Stimulated activated naive CD8-positive, alpha-beta T cell treated with anti-CD3 and anti-CD28 coated beads, Interleukin-15, Interleukin-2, amounts not matched to agents 100 ng/mL and 50 ng/mL, for 24 hours (primary cell): ENCODE measurements around the gene VPREB1.
"Not testable (repeated sequence)": the region's sequence is repeated elsewhere in the genome, so short reads cannot be mapped to it uniquely, and the experiment has no call there.

Experiments used
- H3K27ac Mint-ChIP-seq: one replicate; pipeline ENCODE4 v1.8.0; 2021; ENCODE audit warnings: mild to moderate bottlenecking, mixed read lengths
- H3K27me3 Mint-ChIP-seq: one replicate; pipeline ENCODE4 v1.8.0; 2021; ENCODE audit warnings: mixed read lengths
- H3K36me3 Mint-ChIP-seq: one replicate; pipeline ENCODE4 v1.8.0; 2021; ENCODE audit warnings: low read depth, mixed read lengths
- H3K4me1 Mint-ChIP-seq: one replicate; pipeline ENCODE4 v1.8.0; 2021; ENCODE audit warnings: low read depth, mixed read lengths
- H3K4me3 Mint-ChIP-seq: one replicate; pipeline ENCODE4 v1.8.0; 2021; ENCODE audit warnings: mild to moderate bottlenecking, mixed read lengths
- H3K9me3 Mint-ChIP-seq: one replicate; pipeline ENCODE4 v1.8.0; 2021; ENCODE audit warnings: mixed read lengths

VPREB1 gene

GRCh38 chr22:22256133-22256532, 11.5 kb downstream of the VPREB1 start:
- H3K4me3 Mint-ChIP-seq, H3K27ac Mint-ChIP-seq, H3K27me3 Mint-ChIP-seq, H3K9me3 Mint-ChIP-seq, H3K4me1 Mint-ChIP-seq, H3K36me3 Mint-ChIP-seq: not testable (repeated sequence)

- H3K27me3 Mint-ChIP-seq, H3K4me3 Mint-ChIP-seq, H3K9me3 Mint-ChIP-seq, H3K4me1 Mint-ChIP-seq, H3K36me3 Mint-ChIP-seq, H3K27ac Mint-ChIP-seq: not testable (repeated sequence)
Measured at GRCh38 chr22:22258597-22259415, 14.2 kb downstream of the VPREB1 start.

GRCh38 chr22:22260169-22260568, 15.6 kb downstream of the VPREB1 start:
- not testable (repeated sequence) for H3K4me3 Mint-ChIP-seq, H3K4me1 Mint-ChIP-seq, H3K9me3 Mint-ChIP-seq, H3K27me3 Mint-ChIP-seq, H3K27ac Mint-ChIP-seq, H3K36me3 Mint-ChIP-seq

GRCh38 chr22:22260586-22260985, 16.0 kb downstream of the VPREB1 start:
- H3K27ac Mint-ChIP-seq, H3K36me3 Mint-ChIP-seq, H3K4me3 Mint-ChIP-seq, H3K4me1 Mint-ChIP-seq, H3K27me3 Mint-ChIP-seq, H3K9me3 Mint-ChIP-seq: not testable (repeated sequence)

- H3K36me3 Mint-ChIP-seq, H3K27ac Mint-ChIP-seq, H3K4me1 Mint-ChIP-seq, H3K4me3 Mint-ChIP-seq, H3K9me3 Mint-ChIP-seq, H3K27me3 Mint-ChIP-seq: not testable (repeated sequence)
Measured at GRCh38 chr22:22262332-22263074, 17.9 kb downstream of the VPREB1 start.

- not testable (repeated sequence) for H3K36me3 Mint-ChIP-seq, H3K27me3 Mint-ChIP-seq, H3K9me3 Mint-ChIP-seq, H3K4me1 Mint-ChIP-seq, H3K4me3 Mint-ChIP-seq, H3K27ac Mint-ChIP-seq
Measured at GRCh38 chr22:22263823-22264222, 19.2 kb downstream of the VPREB1 start.

DNA sequence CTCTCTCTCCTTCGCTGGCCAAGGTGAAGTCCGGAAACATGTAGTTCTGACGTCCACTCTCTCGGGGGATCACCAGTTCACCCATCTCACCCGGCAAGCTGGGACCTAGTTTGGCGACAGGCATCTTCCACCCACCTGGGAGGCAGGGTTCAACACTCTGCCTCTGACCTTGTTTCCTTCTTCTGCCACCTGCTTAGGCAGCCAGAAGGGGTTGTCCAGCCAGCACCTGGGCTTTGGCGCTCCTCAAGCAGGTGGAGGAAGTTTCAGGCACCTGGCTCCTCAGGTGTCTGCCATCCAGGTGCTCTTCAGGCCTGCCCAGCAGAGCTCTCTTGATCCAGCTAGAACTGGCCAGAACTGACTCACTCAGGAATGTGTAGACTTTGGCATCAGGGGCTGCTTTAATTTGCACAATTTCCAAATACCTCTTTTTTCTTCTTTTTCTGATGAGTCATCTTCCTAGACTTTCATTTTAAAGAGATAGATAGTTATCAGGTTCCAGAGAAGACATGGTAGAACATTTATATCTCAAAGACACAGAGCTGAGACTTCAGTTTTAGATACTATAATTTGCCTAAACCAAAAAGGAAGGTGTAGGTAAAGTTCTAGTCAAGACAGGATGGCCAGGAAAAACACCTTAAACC, 25.6 kb downstream of the VPREB1 start:
- H3K9me3 Mint-ChIP-seq, H3K27ac Mint-ChIP-seq, H3K36me3 Mint-ChIP-seq, H3K27me3 Mint-ChIP-seq, H3K4me3 Mint-ChIP-seq: not testable (repeated sequence)
- peaks cover 13% of the 10 kb centered on the region for H3K4me1 Mint-ChIP-seq

- not testable (repeated sequence) for H3K4me3 Mint-ChIP-seq, H3K4me1 Mint-ChIP-seq, H3K27me3 Mint-ChIP-seq, H3K36me3 Mint-ChIP-seq, H3K9me3 Mint-ChIP-seq, H3K27ac Mint-ChIP-seq
Measured at GRCh38 chr22:22277423-22277822, 32.8 kb downstream of the VPREB1 start.

DNA sequence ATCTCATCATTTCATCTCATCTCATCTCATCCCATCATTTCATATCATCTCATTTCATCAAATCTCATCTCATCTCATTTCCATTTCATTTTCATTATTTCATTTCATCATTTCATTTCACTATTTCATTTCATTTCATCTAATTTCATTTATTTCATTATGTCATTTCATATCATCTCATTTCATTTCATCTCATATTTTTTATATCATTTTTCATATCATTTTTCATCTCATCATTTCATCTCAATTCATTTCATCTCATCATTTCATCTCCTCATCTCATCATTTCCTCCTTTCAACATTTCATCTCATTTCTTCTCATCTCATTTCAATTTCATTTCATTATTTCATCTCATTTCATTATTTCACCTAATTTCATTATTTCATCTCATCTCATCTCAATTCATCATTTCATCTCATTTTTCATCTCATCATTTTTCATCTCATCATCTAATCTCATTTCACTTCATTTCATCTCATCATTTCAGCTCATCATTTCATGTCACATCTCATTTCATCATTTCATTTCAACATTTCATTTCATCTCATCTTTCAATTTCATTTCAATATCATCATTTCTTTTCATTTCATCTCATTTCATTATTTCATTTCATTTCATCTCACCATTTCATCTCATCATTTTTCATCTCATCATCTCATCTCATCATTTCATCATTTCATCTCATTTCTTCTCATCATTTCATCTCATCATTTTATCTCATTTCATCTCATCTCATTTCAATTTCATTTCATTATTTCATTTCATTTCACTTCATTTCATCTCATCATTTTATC, 40.6 kb downstream of the VPREB1 start:
- H3K4me3 Mint-ChIP-seq, H3K36me3 Mint-ChIP-seq, H3K27ac Mint-ChIP-seq, H3K27me3 Mint-ChIP-seq, H3K4me1 Mint-ChIP-seq, H3K9me3 Mint-ChIP-seq: not testable (repeated sequence)

DNA sequence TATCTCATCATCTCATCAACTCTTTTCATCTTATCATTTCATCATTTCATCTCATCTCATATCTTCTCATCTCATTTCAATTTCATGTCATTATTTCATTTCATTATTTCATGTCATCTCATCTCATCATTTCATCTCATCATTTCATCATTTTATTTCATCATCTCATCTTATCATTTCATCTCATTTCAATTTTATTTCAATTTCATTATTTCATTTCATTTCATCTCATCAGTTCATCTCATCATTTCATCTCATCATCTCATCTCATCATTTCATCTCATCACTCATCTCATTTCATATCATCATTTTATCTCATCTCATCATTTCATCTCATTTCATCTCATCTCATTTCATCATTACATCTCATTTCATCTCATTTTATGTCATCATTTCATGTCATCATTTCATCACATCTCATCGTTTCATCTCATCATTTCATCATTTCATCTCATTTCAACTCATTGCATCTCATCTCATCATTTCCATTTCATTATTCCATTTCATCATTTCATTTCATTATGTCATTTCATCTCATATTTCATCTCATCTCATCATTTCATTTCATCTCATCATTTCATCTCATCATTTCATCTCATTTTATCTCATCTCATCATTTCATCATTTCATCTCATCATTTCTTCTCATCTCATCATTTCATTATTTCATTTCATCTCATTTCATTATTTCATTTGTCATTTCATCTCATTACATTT, 42.0 kb downstream of the VPREB1 start:
- not testable (repeated sequence) for H3K4me1 Mint-ChIP-seq, H3K9me3 Mint-ChIP-seq, H3K4me3 Mint-ChIP-seq, H3K27me3 Mint-ChIP-seq, H3K36me3 Mint-ChIP-seq, H3K27ac Mint-ChIP-seq

- H3K36me3 Mint-ChIP-seq, H3K27me3 Mint-ChIP-seq, H3K9me3 Mint-ChIP-seq, H3K4me3 Mint-ChIP-seq, H3K27ac Mint-ChIP-seq, H3K4me1 Mint-ChIP-seq: not testable (repeated sequence)
Measured at GRCh38 chr22:22287106-22287626, 42.6 kb downstream of the VPREB1 start.

- not testable (repeated sequence) for H3K4me3 Mint-ChIP-seq, H3K27ac Mint-ChIP-seq, H3K4me1 Mint-ChIP-seq, H3K36me3 Mint-ChIP-seq, H3K9me3 Mint-ChIP-seq, H3K27me3 Mint-ChIP-seq
Measured at GRCh38 chr22:22289666-22290065, 45.1 kb downstream of the VPREB1 start.

- H3K9me3 Mint-ChIP-seq, H3K4me1 Mint-ChIP-seq, H3K27me3 Mint-ChIP-seq, H3K27ac Mint-ChIP-seq, H3K4me3 Mint-ChIP-seq, H3K36me3 Mint-ChIP-seq: not testable (repeated sequence)
Measured at GRCh38 chr22:22291129-22291806, 46.7 kb downstream of the VPREB1 start.

DNA sequence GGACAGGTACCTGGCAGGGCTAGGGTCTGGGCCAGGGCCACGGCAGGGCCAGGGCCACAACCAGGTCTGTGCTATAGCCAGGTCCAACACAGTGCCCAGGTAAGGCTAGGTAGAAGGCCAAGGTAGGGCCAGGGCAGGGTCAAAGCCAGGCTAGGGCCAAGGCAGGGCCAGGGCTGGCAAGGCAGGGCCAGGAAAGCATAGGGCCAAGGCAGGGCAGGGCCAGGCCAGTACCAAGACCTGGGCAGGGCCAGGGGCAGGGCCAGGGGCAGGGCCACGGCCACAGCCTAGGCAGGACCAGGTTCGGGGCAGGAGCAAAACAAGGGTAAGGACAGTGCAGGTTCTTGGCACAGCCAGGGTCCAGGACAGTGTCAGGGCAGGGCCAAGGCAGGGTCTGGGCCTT, 48.1 kb downstream of the VPREB1 start:
- H3K27ac Mint-ChIP-seq, H3K36me3 Mint-ChIP-seq, H3K27me3 Mint-ChIP-seq, H3K9me3 Mint-ChIP-seq, H3K4me3 Mint-ChIP-seq: not testable (repeated sequence)
- peaks cover 13% of the 10 kb centered on the region for H3K4me1 Mint-ChIP-seq
